Upper lobe of left lung (tissue), 4 donors: ENCODE data around the gene SLC66A2.

ENCODE experiments used
- CTCF ChIP-seq, 6 experiments: fragments of 450-650 bp in 4 of 6; fragments of 200-600 bp in 2 of 6; sonication (generic) in 2 of 6; IDR thresholded peaks; one replicate each; pipeline ENCODE4 v1.5.1; 2016 to 2019; ENCODE audit warnings: antibody characterized with exemption in 6 of 6
- EP300 ChIP-seq, 4 donors: sonication (generic); formaldehyde crosslinking; IDR thresholded peaks; one replicate each; pipeline ENCODE4 v1.5.1; 2017; ENCODE audit warnings: antibody characterized with exemption in 4 of 4, control low read depth in 2 of 4
- POLR2AphosphoS5 ChIP-seq, 2 donors: sonication (generic); formaldehyde crosslinking; IDR thresholded peaks; one replicate each; pipeline ENCODE4 v1.5.1; 2017; ENCODE audit warnings: antibody characterized with exemption in 2 of 2

GRCh38 chr18:79935098-79935480 lies 16.4 kb downstream of the SLC66A2 start:
- TF ChIP-seq CTCF (IDR thresholded peaks at IDR 0.05) (no peak), POLR2AphosphoS5 (IDR thresholded peaks at IDR 0.05) (no peak), EP300 (IDR thresholded peaks at IDR 0.05) (no peak)
